Activated T-helper 1 cell treated with Interleukin-2 at 50 U/mL for 16 hours (primary cell): ENCODE results near the gene EGFR.

Experiments
- DNase-seq: peaks from one replicate; pipeline ENCODE4 v3.0.0-alpha.2; 2020; ENCODE audit warnings: low read depth

EGFR gene

GRCh38 chr7:55127622-55128081, 108.8 kb downstream of the EGFR start:
- DNase-seq = no peak

- no peak for DNase-seq
Measured at GRCh38 chr7:55128693-55129394, 110.0 kb downstream of the EGFR start.

- no peak for DNase-seq
Measured at GRCh38 chr7:55129541-55130394, 111.0 kb downstream of the EGFR start.

- DNase-seq = no peak
Measured at GRCh38 chr7:55130395-55131141, 111.8 kb downstream of the EGFR start.

- DNase-seq = no peak
Measured at GRCh38 chr7:55131142-55131929, 112.5 kb downstream of the EGFR start.

- no peak for DNase-seq
Measured at GRCh38 chr7:55132550-55132889, 113.7 kb downstream of the EGFR start.

GRCh38 chr7:55132890-55133551, 114.2 kb downstream of the EGFR start:
- no peak for DNase-seq

GRCh38 chr7:55133630-55134358, 115.0 kb downstream of the EGFR start:
- no peak for DNase-seq

GRCh38 chr7:55134359-55134725, 115.5 kb downstream of the EGFR start:
- DNase-seq = no peak

GRCh38 chr7:55134786-55135185, 116.0 kb downstream of the EGFR start:
- DNase-seq = no peak

- no peak for DNase-seq
Measured at GRCh38 chr7:55135462-55135861, 116.6 kb downstream of the EGFR start.

GRCh38 chr7:55138663-55139062, 119.8 kb downstream of the EGFR start:
- DNase-seq = no peak

GRCh38 chr7:55140221-55140940, 121.6 kb downstream of the EGFR start:
- no peak for DNase-seq

- no peak for DNase-seq
Measured at GRCh38 chr7:55140941-55141278, 122.1 kb downstream of the EGFR start.

GRCh38 chr7:55142919-55143600, 124.2 kb downstream of the EGFR start:
- DNase-seq = no peak

- DNase-seq = no peak
Measured at GRCh38 chr7:55144333-55145317, 125.8 kb downstream of the EGFR start.

- DNase-seq = no peak
Measured at GRCh38 chr7:55145606-55146005, 126.8 kb downstream of the EGFR start.

GRCh38 chr7:55147101-55147500, 128.3 kb downstream of the EGFR start:
- DNase-seq = no peak
